ENCODE measurements around the gene INTS6L. TPM values are rescaled to one million over a fixed set of nuclear protein-coding genes. Genes with fewer than 3 reads are reported as not detected.

The INTS6L gene
- 4.4 and 4.7 TPM in 2 replicates for total RNA-seq

- peak; percentile 88 for DNase-seq (ENCODE audit: insufficient read length, low spot score, missing footprints)
- Histone ChIP-seq H3K27me3 (ENCODE audit: insufficient read depth, low read length) (no peaks in the 10 kb centered on the region), H4K20me1 (ENCODE audit: insufficient read depth, low read length) (no peaks in the 10 kb centered on the region), H3K27ac (ENCODE audit: low read depth, low read length) (peak within 1 kb of the TSS; percentile 63), H3K4me1 (ENCODE audit: insufficient read depth, low read length) (no peaks in the 10 kb centered on the region), H2AFZ (ENCODE audit: low read length) (peak within 1 kb of the TSS; percentile 78), H3K36me3 (ENCODE audit: insufficient read depth, low read length) (no peaks in the 10 kb centered on the region), H3K4me3 (ENCODE audit: insufficient read depth, low read length) (peak within 1 kb of the TSS; percentile 76), H3K79me2 (ENCODE audit: insufficient read depth, low read length) (no peaks in the 10 kb centered on the region), H3K4me2 (ENCODE audit: insufficient read depth, low read length) (peak within 1 kb of the TSS; percentile 90), H3K9me3 (ENCODE audit: low read depth, low read length) (no peaks in the 10 kb centered on the region)
- TF ChIP-seq CTCF (IDR thresholded peaks at IDR 0.05; ENCODE audit: extremely low read depth, low read depth, low read length), result no peak
Measured at GRCh38 chrX:135520553-135521404, at the start of gene INTS6L. TSS of gene INTS6L (plus strand) at chrX:135520660. CDS start at chrX:135520993, 333 bp downstream.

GRCh38 chrX:135476378-135476777, 44.1 kb upstream of the INTS6L start:
- no peak for TF ChIP-seq CTCF (IDR thresholded peaks at IDR 0.05; ENCODE audit: extremely low read depth, low read depth, low read length)
- H3K79me2 ChIP-seq (ENCODE audit: insufficient read depth, low read length), result no peaks in the 10 kb centered on the region
- H3K27me3 ChIP-seq (ENCODE audit: insufficient read depth, low read length), result no peaks in the 10 kb centered on the region
- H3K27ac ChIP-seq (ENCODE audit: low read depth, low read length), result no peak overlapping the region
- H4K20me1 ChIP-seq (ENCODE audit: insufficient read depth, low read length), result no peaks in the 10 kb centered on the region
- no peak overlapping the region for H3K4me2 ChIP-seq (ENCODE audit: insufficient read depth, low read length)
- no peaks in the 10 kb centered on the region for H3K4me1 ChIP-seq (ENCODE audit: insufficient read depth, low read length)
- no peak overlapping the region for H2AFZ ChIP-seq (ENCODE audit: low read length)
- no peaks in the 10 kb centered on the region for H3K36me3 ChIP-seq (ENCODE audit: insufficient read depth, low read length)
- no peak overlapping the region for H3K4me3 ChIP-seq (ENCODE audit: insufficient read depth, low read length)
- H3K9me3 ChIP-seq (ENCODE audit: low read depth, low read length), result no peaks in the 10 kb centered on the region
- DNase-seq (ENCODE audit: insufficient read length, low spot score, missing footprints), result no peak

GRCh38 chrX:135477576-135477975, 42.9 kb upstream of the INTS6L start:
- Histone ChIP-seq H4K20me1 (ENCODE audit: insufficient read depth, low read length) (no peaks in the 10 kb centered on the region), H3K9me3 (ENCODE audit: low read depth, low read length) (no peaks in the 10 kb centered on the region), H3K4me3 (ENCODE audit: insufficient read depth, low read length) (no peak overlapping the region), H3K27ac (ENCODE audit: low read depth, low read length) (no peak overlapping the region), H3K79me2 (ENCODE audit: insufficient read depth, low read length) (no peaks in the 10 kb centered on the region), H3K4me1 (ENCODE audit: insufficient read depth, low read length) (no peaks in the 10 kb centered on the region), H2AFZ (ENCODE audit: low read length) (no peak overlapping the region), H3K36me3 (ENCODE audit: insufficient read depth, low read length) (no peaks in the 10 kb centered on the region), H3K27me3 (ENCODE audit: insufficient read depth, low read length) (no peaks in the 10 kb centered on the region), H3K4me2 (ENCODE audit: insufficient read depth, low read length) (no peak overlapping the region)
- no peak for DNase-seq (ENCODE audit: insufficient read length, low spot score, missing footprints)
- peak; percentile 42 for TF ChIP-seq CTCF (IDR thresholded peaks at IDR 0.05; ENCODE audit: extremely low read depth, low read depth, low read length)

GRCh38 chrX:135480076-135480475, 40.4 kb upstream of the INTS6L start:
- Histone ChIP-seq H3K9me3 (ENCODE audit: low read depth, low read length) (no peaks in the 10 kb centered on the region), H3K36me3 (ENCODE audit: insufficient read depth, low read length) (no peaks in the 10 kb centered on the region), H3K4me1 (ENCODE audit: insufficient read depth, low read length) (no peaks in the 10 kb centered on the region), H2AFZ (ENCODE audit: low read length) (no peak overlapping the region), H3K79me2 (ENCODE audit: insufficient read depth, low read length) (no peaks in the 10 kb centered on the region), H4K20me1 (ENCODE audit: insufficient read depth, low read length) (no peaks in the 10 kb centered on the region), H3K27ac (ENCODE audit: low read depth, low read length) (no peak overlapping the region), H3K4me2 (ENCODE audit: insufficient read depth, low read length) (no peak overlapping the region), H3K4me3 (ENCODE audit: insufficient read depth, low read length) (no peak overlapping the region), H3K27me3 (ENCODE audit: insufficient read depth, low read length) (no peaks in the 10 kb centered on the region)
- no peak for TF ChIP-seq CTCF (IDR thresholded peaks at IDR 0.05; ENCODE audit: extremely low read depth, low read depth, low read length)
- no peak for DNase-seq (ENCODE audit: insufficient read length, low spot score, missing footprints)

Measured in osteoblast (primary cell).